Fibroblast of pulmonary artery (primary cell): ENCODE results near the gene IRF8.
"Not testable (repeated sequence)": the region's sequence is repeated elsewhere in the genome, so short reads cannot be mapped to it uniquely, and the experiment has no call there.

Source experiments
- DNase-seq: peaks from one replicate; pipeline ENCODE4 v3.0.0-alpha.2; 2010; ENCODE audit warnings: low read depth
- H3K4me3 ChIP-seq: replicated peaks from 2 replicates; pipeline ENCODE4 v1.5.1; 2011; ENCODE audit warnings: low read depth, mild to moderate bottlenecking, control low read depth, low read length, moderate library complexity
- TF ChIP-seq, protein P1 (sequence below): IDR thresholded peaks from 2 replicates; pipeline ENCODE4 v1.5.1; 2011; ENCODE audit warnings: mild to moderate bottlenecking, control low read depth, low read length, inconsistent platforms; ENCODE audit errors: missing control alignments

Gene IRF8

GRCh38 chr16:85902366-85903155, 3.6 kb downstream of the IRF8 start:
- TF ChIP-seq, protein P1, sequence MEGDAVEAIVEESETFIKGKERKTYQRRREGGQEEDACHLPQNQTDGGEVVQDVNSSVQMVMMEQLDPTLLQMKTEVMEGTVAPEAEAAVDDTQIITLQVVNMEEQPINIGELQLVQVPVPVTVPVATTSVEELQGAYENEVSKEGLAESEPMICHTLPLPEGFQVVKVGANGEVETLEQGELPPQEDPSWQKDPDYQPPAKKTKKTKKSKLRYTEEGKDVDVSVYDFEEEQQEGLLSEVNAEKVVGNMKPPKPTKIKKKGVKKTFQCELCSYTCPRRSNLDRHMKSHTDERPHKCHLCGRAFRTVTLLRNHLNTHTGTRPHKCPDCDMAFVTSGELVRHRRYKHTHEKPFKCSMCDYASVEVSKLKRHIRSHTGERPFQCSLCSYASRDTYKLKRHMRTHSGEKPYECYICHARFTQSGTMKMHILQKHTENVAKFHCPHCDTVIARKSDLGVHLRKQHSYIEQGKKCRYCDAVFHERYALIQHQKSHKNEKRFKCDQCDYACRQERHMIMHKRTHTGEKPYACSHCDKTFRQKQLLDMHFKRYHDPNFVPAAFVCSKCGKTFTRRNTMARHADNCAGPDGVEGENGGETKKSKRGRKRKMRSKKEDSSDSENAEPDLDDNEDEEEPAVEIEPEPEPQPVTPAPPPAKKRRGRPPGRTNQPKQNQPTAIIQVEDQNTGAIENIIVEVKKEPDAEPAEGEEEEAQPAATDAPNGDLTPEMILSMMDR: no peak
- no peak overlapping the region for H3K4me3 ChIP-seq
- DNase-seq: peak; percentile 8

- TF ChIP-seq, protein P1: no peak
- H3K4me3 ChIP-seq: no peak overlapping the region
These were observed 4.6 kb downstream of the IRF8 start for GRCh38 chr16:85903559-85903958.

DNA sequence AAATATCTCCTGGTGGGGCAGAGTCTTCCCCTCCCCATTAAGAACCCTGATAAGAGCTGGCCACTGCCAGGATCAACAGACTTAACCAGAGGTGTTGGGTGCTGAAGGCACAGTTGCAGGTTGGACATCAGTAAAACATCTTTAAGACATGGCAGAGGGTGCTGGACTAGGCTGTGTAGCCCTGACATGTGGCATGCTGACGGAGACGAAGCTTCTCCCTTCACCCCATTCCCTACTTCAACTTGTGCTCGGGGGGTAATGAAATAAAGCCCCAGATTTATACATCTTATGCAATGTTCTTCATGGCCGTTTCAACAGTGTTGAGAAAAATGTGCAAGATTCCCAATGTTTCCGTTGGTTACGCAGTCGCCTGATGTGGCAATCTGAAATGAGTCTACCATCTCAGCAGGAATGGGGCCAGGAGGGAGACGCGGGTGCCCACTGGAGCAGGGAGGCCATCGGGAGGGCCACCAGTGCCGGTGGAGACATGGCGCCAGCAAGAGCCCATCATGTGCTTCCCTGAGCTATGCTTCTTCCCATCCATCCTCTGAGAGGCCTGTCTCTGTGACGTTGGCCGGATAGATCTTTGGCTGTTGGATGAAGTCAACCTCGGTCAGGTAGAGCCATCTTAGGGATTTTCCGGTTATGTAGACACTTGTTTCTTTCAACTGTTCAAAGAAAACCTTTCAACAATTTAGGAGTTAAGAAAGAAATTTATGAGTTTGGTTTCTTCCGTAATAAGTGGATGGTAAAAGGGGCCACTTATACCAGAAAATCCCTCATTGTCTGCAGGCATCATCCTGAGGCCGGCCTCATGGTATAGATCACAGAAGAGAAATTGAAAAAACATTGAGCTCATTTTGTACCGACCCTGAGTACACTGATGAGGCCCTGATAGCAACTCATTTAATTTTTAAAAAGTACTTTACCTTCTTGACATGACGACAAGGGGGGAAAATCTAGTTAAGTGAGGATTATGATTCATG, 6.4 kb downstream of the IRF8 start:
- H3K4me3 ChIP-seq: no peak overlapping the region
- TF ChIP-seq, protein P1: no peak
- no peak for DNase-seq

More at GRCh38 chr16:85903559-85903958, 4.6 kb downstream of the IRF8 start:
- DNase-seq: no peak

- no peak overlapping the region for H3K4me3 ChIP-seq
- no peak for DNase-seq
- TF ChIP-seq, protein P1: no peak
These were observed 7.4 kb downstream of the IRF8 start for GRCh38 chr16:85906349-85906748.

DNA sequence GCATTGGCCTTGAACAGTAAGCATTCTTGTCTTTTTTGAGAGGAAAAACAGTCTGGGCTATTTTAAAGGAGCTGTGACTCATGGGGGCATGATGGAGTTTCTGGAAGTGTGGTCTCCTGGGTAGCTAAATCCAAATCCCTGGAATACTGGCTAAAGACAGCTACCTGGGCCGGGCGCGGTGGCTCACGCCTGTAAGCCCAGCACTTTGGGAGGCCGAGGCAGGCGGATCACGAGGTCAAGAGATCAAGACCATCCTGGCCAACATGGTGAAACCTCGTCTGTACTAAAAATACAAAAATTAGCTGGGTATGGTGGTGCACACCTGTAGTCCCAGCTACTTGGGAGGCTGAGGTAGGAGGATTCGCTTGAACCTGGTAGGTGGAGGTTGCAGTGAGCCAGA, 8.3 kb downstream of the IRF8 start:
- DNase-seq, H3K4me3 ChIP-seq: not testable (repeated sequence)

- no peak overlapping the region for H3K4me3 ChIP-seq
- TF ChIP-seq, protein P1: no peak
- no peak for DNase-seq
These were observed 9.5 kb downstream of the IRF8 start for GRCh38 chr16:85908444-85908843.
